ENCODE data around the gene BIRC6. TPM values are rescaled to one million over a fixed set of nuclear protein-coding genes. Genes with fewer than 3 reads are reported as not detected.
"Not testable (repeated sequence)": the region's sequence is repeated elsewhere in the genome, so short reads cannot be mapped to it uniquely, and the experiment has no call there.

Gene BIRC6
- total RNA-seq, 1 donor from 2014 or later: 59.4 TPM

DNA sequence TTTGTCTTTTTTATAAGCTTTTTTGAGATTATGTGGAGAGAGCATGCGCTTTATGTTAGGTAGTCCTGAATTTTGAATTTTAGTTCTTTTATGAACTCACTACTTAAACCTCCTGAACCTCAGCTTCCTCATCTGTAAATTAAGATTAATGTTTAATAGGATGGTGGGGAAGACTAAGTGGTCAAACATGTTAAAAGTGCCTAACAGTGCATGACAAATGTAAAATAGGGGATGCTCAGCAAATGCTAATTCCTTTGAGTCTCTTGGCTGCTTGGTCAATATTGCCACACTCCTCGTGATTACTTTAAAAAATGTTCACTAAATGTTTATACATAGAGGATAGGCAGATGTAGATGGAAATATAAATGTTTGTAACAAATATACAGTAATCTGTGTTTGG is 6.8 kb downstream of the BIRC6 start:
- DNase-seq (ENCODE audit: low spot score in 2 of 2): no peak
- Histone ChIP-seq H3K4me3 (no peak overlapping the region), H3K27ac (no peak overlapping the region), H3K27me3 (no peaks in the 10 kb centered on the region), H3K36me3 (no peaks in the 10 kb centered on the region), H3K4me1 (peaks cover 3 to 59% of the 10 kb centered on the region in 2 donors), H3K9me3 (no peaks in the 10 kb centered on the region)
- intact Hi-C loops (cut with DNase I): no loop called here
- TF ChIP-seq CTCF (IDR thresholded peaks at IDR 0.05): no peak

DNA sequence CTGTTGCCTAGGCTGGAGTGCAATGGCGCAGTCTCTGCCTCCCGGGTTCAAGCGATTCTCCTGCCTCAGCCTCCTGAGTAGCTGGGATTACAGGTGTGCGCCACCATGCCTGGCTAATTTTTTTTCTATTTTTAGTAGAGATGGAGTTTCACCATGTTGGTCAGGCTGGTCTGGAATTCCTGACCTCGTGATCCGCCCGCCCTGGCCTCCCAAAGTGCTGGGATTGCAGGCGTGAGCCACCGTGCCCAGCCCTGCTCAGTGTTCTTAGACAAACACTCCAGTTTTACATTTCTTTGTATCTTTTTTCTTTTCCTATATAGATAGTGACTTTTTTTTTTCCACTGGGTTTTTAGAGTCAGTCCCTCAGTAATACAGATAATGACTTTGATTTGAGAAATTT is 7.5 kb downstream of the BIRC6 start:
- intact Hi-C loops (cut with DNase I); DNase-seq (ENCODE audit: low spot score in 2 of 2): not testable (repeated sequence)

DNA sequence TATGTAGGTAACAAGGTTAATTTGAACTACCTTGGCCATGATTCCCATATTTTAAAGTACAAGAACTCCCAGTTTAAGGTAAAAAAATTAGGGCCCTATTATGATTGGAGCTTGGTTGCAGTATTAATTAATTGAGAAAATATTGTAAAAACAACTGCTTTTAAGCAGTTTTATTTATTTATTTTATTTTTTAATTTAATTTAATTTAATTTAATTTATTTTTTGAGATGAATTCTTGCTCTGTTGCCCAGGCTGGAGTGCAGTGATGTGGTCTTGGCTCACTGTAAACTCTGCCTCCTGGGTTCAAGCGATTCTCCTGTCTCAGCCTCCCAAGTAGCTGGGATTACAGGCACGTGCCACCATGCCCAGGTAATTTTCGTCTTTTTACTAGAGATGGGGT is 8.9 kb downstream of the BIRC6 start:
- Histone ChIP-seq H3K4me1 (peaks cover 3 to 45% of the 10 kb centered on the region in 2 donors), H3K27ac (peak overlapping the region in 1 of 2 donors; percentile 45)
- H3K9me3 ChIP-seq; H3K36me3 ChIP-seq; H3K4me3 ChIP-seq; DNase-seq (ENCODE audit: low spot score in 2 of 2); H3K27me3 ChIP-seq; intact Hi-C loops (cut with DNase I): not testable (repeated sequence)

More for the DNA sequence above, 7.5 kb downstream of the BIRC6 start:
- H3K27ac ChIP-seq, H3K27me3 ChIP-seq, H3K36me3 ChIP-seq, H3K9me3 ChIP-seq, H3K4me3 ChIP-seq: not testable (repeated sequence)
- peaks cover 3 to 53% of the 10 kb centered on the region in 2 donors for H3K4me1 ChIP-seq

DNA sequence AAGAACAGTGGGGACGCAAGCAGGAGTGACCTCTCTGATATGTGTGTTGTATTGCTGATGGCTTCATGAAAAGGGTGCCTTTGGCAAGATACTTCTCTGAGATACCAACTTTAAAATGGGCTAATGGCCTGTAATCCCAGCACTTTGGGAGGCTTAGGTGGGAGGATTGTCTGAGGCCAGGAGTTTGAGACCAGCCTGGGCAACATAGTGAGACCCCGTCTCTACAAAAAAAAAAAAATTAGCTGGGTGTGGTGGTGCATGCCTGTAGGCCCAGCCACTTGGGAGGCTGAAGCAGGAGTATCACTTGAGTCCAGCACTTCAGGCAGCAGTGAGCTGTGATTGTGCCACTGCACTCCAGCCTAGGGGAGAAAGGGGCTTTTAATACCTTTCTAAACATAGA is 9.8 kb downstream of the BIRC6 start:
- Histone ChIP-seq H3K4me3 (no peak overlapping the region), H3K27ac (no peak overlapping the region), H3K4me1 (peaks cover 3 to 41% of the 10 kb centered on the region in 2 donors), H3K36me3 (no peaks in the 10 kb centered on the region), H3K9me3 (no peaks in the 10 kb centered on the region), H3K27me3 (no peaks in the 10 kb centered on the region)
- intact Hi-C loops (cut with DNase I): no loop called here
- DNase-seq (ENCODE audit: low spot score in 2 of 2): no peak
- TF ChIP-seq CTCF (IDR thresholded peaks at IDR 0.05): no peak

DNA sequence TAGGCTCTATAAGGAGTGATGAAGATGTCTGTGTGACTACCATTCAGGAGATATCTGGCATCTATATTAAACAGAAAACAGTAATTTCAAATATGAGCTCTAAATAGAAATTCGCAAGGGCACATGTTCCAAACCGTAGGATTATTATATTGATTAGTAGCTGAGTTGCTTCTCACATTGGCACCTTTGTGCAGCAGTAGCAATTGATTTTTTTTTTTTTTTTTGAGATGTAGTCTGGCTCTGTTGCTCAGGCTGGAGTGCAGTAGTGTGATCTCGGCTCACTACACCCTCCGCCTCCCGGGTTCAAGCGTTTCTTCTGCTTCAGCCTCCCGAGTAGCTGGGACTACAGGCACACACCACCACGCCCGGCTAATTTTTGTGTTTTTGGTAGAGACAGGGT is 12.4 kb downstream of the BIRC6 start:
- H3K4me3 ChIP-seq: no peak overlapping the region
- no peaks in the 10 kb centered on the region for H3K9me3 ChIP-seq
- peaks cover 2 to 31% of the 10 kb centered on the region in 2 donors for H3K4me1 ChIP-seq
- H3K36me3 ChIP-seq: peaks cover 0 to 4% of the 10 kb centered on the region in 2 donors
- no peak for DNase-seq (ENCODE audit: low spot score in 2 of 2)
- no peak for TF ChIP-seq CTCF (IDR thresholded peaks at IDR 0.05)
- intact Hi-C loops (cut with DNase I): no loop called here
- H3K27ac ChIP-seq: no peak overlapping the region
- no peaks in the 10 kb centered on the region for H3K27me3 ChIP-seq

- intact Hi-C loops (cut with DNase I); DNase-seq (ENCODE audit: low spot score in 2 of 2); H3K9me3 ChIP-seq; H3K36me3 ChIP-seq; H3K4me3 ChIP-seq; H3K27me3 ChIP-seq; H3K27ac ChIP-seq: not testable (repeated sequence)
- peaks cover 0 to 16% of the 10 kb centered on the region in 2 donors for H3K4me1 ChIP-seq
Observed at GRCh38 chr2:32370942-32371341, 14.1 kb downstream of the BIRC6 start.

- Histone ChIP-seq H3K4me3 (no peak overlapping the region), H3K36me3 (peaks cover 0 to 4% of the 10 kb centered on the region in 2 donors), H3K27ac (no peak overlapping the region), H3K4me1 (peaks cover 0 to 14% of the 10 kb centered on the region in 2 donors), H3K9me3 (no peaks in the 10 kb centered on the region), H3K27me3 (no peaks in the 10 kb centered on the region)
- DNase-seq (ENCODE audit: low spot score in 2 of 2): no peak
- TF ChIP-seq CTCF (IDR thresholded peaks at IDR 0.05): no peak
- intact Hi-C loops (cut with DNase I): no loop called here
Observed at GRCh38 chr2:32372519-32373182, 15.8 kb downstream of the BIRC6 start.
